ENCODE data around the gene SLC30A4.

SLC30A4 gene

DNA sequence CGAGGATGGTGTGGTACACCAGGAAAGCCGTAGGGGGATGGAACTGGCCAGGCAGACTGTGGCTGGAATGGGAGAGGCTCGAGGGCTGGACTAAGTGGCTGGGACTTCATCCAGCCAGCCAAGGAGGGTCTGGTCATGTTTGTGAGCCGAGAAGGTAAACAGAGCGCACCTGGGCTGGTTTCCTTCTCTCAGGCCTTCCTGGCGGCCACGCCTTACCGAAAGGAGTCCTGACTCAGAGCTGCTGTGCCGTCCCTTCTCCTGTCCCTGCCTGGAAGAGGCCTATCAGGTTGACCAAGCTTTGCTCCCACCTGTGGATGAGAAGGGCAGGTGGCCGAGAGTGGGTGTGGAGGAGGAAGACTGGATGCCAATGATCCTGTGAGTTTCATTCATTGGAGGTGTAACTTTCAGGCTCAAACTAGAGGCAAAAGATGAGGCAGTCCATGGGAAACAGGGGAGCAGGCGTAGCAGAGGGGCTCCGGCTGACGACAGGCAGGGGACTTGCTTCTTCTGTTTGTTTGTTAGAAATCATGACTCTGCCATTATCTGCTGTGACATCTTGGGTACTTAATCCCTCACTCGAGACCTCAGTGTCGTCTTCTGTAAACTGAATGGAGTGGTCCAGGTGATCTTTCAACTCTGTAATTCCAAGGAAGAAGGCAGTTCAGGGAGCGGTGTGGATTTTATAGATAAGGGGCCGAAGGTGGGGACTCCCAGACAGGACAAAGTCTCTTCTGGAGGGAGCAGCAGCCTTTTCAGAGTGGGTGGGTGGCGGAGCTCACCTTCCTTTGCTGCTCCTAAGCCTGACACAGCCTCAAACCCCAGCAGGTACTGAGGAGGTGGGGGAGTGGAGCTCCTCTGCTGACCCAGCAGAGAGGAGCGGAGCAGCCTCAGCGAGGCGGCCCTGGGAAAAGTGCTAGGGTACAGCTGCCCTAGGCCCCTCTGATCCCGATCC, 72.4 kb downstream of the SLC30A4 start:
- no peak for DNase-seq (ENCODE audit: low read depth)

DNA sequence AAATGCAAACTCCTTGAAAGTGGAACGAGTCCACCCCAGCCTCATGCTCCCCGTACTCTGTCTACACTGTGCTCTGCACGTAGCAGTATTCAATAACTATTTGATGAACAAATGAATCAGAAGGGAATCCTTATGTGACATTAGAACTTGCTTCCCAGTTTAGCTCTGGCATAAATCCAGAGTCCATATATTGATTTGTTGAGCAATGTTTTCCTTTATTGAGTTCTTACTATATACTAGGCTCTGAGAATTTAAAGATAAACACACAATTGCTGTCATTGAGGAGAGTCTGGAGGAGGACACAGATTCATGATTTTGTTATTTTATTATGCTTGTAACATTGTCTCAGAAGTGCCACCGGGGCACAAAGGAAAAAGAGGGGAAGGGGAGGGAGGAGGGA, 73.2 kb downstream of the SLC30A4 start:
- no peak for DNase-seq (ENCODE audit: low read depth)

DNA sequence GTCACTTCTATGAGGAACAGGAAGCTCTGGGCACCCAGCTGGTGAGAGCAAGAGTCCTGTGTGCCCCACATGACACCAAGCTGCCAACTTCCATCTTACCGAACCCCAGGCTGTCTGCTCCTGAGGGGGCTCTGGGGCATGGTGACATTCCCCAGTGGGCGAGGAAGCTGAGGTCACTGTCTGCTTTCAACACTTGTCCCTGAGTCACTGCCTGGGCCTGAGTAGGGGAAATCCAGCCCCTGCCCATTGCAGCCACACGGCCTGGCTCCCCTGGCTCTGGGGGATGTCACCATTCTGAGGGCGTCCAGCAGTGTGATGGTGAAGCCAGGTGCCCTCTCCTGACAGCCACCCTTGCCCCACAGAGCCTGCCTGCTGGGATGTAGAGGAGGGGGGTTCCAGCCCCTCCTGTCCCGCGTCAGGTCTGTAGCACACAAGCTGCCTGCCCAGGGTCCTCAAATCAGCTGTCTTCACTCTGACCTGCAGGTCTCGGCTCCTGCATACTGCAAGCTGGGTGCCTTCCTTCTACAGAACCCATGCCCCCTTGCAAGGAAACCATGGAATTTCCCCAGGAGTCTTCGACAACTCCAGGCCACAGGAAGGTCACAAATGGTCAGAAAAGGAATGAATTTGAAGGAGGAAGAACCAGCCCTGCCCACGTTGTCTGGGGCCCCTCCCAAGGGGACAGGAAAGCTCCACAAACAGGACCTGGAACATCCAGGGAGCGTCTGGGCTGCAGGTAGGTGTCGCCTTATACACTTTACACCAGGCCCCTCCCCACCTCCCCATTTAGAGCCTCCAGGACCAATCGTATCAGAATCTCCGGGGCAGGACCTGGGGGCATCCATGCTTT, 74.3 kb downstream of the SLC30A4 start:
- DNase-seq (ENCODE audit: low read depth): peak; percentile 57

DNA sequence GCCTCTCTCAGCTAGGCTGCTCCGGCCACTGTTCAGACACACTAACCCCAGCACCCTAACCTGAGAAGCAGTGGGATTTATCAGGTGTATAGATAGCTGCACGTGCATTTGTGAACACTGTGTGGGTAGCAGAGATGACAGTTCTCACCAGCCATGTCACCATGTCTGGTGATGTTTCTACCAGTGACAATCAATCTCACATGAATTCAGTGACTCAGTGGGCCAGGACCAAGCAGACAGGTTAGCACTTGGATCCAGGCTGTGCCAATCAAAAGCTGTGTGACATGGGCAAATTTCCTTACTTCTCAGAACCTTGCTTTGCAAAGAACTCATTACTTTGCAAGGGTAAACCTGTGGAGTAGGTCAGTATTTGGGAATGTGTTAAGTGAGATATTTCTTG, 78.9 kb downstream of the SLC30A4 start:
- DNase-seq (ENCODE audit: low read depth): no peak

DNA sequence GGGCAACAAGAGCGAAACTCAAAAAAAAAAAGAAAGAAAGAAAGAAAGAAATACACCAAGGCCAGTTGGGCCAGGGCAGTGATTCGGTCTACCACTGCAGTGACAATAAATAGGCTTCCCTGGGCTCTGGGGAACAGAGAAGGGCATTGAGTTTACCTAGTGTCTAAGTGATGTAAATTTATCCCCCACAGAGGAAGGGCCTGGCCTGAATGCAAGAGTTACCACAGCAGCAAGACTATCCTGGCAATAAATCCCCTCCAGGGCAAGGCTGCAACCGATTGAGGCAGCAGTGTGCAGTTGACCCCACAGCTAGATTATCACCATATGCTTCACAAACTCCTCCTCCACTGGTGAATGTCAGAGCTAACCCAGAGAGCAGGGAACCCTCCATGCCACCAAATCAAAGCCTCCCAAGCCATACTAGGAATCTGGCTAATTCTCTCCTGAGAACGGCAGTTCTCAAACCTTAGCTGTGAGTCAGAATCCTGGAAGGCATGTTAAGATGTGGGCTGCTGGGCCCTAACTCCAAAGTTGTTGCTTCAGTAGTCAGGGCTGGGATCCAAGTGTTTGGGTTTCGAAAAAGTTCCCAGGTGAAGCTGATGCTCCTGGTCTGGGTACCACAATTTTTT, 79.9 kb downstream of the SLC30A4 start:
- DNase-seq (ENCODE audit: low read depth): peak; percentile 54

DNA sequence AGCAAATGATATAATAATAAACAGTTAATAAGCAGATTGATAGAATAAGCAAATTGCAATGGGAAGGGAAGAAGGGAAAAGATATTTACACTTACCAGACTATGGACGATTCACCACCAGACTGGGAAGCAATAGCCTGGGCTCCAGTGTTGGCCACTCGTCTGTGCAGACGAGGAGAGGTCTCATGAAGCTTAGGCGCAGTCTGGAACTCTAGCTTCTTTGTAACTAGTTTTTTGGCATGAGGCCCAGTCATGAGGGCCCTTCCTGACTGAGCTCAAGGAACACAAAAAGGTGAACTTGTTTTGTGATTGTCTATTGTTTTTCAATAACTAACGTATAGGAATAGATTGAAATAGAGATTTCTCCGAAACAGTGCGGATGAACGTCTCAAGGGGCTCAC, 80.9 kb downstream of the SLC30A4 start:
- no peak for DNase-seq (ENCODE audit: low read depth)

DNA sequence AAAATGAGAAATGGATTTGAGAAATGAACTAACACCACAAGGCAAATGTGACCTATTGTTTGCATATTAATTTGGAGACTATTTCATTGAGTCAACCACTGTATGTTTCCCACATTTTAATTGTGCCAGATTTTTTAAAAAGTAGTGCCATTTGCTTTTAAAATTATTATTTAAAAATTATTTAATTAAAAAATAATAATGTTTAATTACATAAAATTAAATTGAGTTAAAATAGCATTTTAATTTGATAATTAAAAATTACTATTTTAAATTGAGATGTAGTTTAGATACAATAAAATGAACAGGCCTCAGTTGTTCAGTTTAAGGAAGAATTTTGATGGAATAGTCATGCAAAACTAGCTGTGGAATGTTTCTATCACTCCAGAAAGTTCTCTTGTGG, 81.5 kb downstream of the SLC30A4 start:
- DNase-seq (ENCODE audit: low read depth): no peak

DNA sequence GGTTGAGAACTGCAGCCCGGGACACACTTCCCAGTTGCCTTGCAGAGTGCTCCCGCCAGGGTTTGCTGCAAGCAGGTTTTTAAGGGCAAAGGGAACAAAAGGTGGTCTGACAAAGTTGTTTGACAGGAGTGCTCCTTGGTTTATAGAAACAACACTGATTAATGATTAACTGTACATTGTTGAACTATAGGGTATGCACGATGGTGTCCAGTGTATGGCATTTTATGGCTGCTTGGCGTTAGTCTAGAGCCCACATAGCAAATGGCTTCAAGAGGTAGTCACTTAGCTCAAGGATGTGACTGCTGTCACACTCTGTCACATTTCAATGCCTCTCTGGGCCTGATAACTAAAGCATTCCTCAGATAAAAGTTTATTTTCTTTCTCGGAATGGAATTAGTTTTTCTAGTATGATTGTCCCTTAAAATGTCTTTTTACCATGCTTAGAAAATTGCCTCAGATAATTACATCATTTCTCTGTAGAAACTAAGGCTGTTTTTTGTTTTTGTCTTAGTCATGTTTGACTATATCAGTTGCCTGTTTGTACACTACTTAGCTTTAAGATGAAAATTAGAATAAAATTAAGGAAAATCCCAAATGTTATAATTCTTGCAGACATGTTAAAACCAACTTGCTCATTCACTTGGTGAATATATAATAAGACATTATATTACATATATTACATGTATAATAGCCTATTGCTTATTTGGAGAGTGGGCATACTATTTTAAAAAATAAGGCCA, 82.9 kb downstream of the SLC30A4 start:
- no peak for DNase-seq (ENCODE audit: low read depth)

DNA sequence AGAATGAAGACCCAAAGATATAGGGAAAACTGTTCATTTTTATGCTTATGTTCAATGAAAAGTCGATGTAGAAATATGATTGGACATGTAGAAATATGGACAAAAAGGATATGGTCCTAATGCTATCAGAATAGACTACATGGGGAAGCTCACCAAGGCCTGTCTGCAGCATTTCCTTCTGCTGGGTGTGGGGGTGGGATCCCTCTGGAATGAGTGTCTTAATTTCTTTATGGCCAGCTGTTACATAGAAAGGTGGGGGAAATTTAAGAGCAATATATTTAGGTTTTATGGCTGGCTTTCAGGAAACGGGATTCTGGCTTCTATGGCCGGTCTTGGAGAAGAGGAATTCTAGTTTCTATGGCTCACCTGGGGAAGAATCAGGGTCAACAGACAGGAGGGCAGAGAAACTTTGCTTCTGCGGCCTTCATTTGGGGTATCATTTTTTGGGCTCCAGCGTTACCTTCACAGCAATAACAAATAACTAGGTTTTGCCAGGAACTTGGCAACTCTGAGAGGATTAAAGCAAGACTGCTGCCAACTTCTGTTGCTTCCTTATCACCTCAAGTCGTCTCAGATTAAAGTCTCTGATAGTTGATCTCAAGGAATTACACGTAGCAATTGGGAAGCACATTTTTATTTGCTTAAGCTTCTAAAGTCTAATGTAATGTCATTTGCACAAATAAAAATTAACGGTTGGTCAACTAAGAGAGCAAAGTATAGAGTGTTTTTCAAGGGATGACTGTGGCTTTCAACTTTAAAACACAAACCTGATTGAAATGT, 87.2 kb downstream of the SLC30A4 start:
- DNase-seq (ENCODE audit: low read depth): no peak

DNA sequence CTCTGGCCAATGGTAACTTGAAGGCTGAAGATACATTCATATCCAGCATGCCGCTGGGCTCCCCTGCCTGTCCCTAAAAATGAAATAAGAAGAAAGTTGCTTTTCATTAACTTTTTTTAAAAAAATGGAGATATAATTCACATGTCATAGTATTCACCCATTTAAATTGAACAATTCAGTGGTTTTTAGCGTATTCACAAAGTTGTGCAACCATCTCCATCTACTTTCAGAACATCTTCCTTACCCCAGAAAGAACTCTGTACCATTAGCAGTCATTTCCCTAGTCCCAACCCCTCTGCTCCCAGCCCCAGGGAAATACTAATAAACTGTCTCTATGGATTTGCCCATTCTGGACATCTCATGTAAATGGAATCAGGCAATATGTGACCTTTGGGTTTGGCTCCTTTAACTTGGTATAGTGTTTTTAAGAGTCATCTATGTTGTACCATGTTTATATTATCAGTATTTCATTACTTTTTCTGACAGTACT, 88.4 kb downstream of the SLC30A4 start:
- no peak for DNase-seq (ENCODE audit: low read depth)

DNA sequence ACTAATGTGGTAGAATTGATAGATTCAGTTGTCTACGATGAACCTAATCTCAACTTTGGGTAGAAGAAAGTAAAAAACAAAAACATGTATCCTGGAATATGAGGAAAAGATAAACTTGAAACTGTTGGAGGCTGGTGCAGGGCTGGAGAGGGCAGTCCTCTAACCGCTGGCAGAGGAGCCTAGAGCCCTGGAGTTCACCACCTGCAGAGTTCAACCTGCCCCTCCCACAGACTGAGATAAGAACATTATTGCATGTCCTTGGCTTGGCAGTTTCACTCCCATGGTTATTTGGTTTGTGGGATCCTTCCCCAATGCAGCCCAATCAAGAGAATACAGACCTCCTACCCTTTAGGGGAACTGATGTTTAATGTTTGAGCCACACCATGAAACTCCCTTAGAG, 91.0 kb downstream of the SLC30A4 start:
- no peak for DNase-seq (ENCODE audit: low read depth)

DNA sequence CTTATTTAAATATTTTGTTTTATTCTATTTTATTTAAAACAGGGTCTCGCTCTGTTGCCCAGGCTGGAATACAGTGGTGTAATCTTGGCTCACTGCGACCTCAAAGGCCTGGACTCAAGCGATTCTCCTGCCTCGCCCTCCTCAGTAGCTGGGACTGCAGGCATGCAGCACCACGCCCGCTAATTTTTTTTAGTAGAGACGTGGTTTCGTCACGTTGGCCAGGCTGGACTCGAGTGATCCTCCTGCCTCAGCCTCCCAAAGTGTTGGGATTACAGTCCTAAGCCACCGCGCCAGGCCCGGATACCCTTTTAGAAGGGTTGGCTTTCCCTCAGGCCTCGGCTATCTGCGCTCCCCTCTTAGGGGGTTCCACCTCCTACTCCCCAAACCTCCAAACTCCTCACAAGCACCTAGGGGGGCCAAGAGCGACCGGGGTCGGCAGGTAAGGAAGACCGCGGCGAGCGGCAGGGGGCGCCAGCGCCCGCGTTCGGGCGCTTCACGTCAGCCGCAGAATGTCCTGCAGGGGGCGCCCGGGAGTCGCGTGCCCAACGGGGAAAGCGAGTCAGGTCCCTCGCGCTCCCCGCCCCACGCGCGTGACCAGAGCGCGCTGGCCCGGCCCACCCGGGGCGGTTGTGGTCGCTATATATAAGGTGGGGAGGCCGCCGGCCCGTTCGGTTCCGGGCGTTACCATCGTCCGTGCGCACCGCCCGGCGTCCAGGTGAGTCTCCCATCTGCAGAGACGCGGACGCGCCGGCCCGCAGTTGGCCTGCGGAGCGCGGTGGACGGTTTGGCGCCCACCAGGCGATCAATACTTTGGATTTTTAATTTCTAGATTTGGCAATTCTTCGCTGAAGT, 92.4 kb downstream of the SLC30A4 start:
- peak; percentile 63 for DNase-seq (ENCODE audit: low read depth)

Measured in ELR (cell line).